K562 (cell line): ENCODE measurements around the gene EIF4E1B. TPM values are rescaled to one million over a fixed set of nuclear protein-coding genes. Genes with fewer than 3 reads are reported as not detected.

ENCODE experiments used
- ARHGAP35 ChIP-seq: fragments of 450-650 bp; IDR thresholded peaks from 2 replicates; pipeline ENCODE4 v1.6.1; 2018; ENCODE audit not compliant: partially characterized antibody
- CHD2 ChIP-seq: IDR thresholded peaks from 2 replicates; pipeline ENCODE4 v1.6.1; 2011; ENCODE audit warnings: low read depth, low read length
- DNMT1 ChIP-seq: fragments of 450-650 bp; IDR thresholded peaks from 2 replicates; pipeline ENCODE4 v1.6.1; 2016; ENCODE audit warnings: antibody characterized with exemption, mild to moderate bottlenecking
- ETV5 ChIP-seq: sonication (generic); formaldehyde crosslinking; IDR thresholded peaks from 2 replicates; pipeline ENCODE4 v1.4.0; 2020; ENCODE audit warnings: low read depth, mild to moderate bottlenecking, missing genetic modification reagents
- GABPB1 ChIP-seq: sonication (generic); formaldehyde crosslinking; IDR thresholded peaks from 2 replicates; pipeline ENCODE4 v1.8.0; 2022; ENCODE audit warnings: mild to moderate bottlenecking, missing genetic modification reagents
- HBP1 ChIP-seq: fragments of 450-650 bp; formaldehyde crosslinking; IDR thresholded peaks from 2 replicates; pipeline ENCODE4 v1.4.0; 2022; ENCODE audit warnings: missing genetic modification characterization
- MTA1 ChIP-seq: fragments of 450-650 bp; IDR thresholded peaks from 2 replicates; pipeline ENCODE4 v1.6.1; 2017; ENCODE audit warnings: borderline replicate concordance
- NFE2 ChIP-seq: IDR thresholded peaks from 2 replicates; pipeline ENCODE4 v1.6.1; 2014; ENCODE audit warnings: antibody characterized with exemption, low read depth
- NFXL1 ChIP-seq: fragments of 450-650 bp; formaldehyde crosslinking; IDR thresholded peaks from 2 replicates; pipeline ENCODE4 v1.4.0; 2021; ENCODE audit warnings: mild to moderate bottlenecking
- PURB ChIP-seq: sonication (generic); formaldehyde crosslinking; IDR thresholded peaks from 2 replicates; pipeline ENCODE4 v1.9.0; 2021; ENCODE audit warnings: low read depth, mild to moderate bottlenecking, missing genetic modification reagents
- RBM39 ChIP-seq: fragments of 200-400 bp; formaldehyde crosslinking; optimal IDR thresholded peaks from 2 replicates; pipeline ENCODE3; 2018; ENCODE audit warnings: low read depth, low read length
- SMAD2 ChIP-seq: fragments of 150-350 bp; IDR thresholded peaks from 2 replicates; pipeline ENCODE4 v1.6.1; 2014; ENCODE audit warnings: low read depth, mild to moderate bottlenecking, low read length
- STAT5B ChIP-seq: fragments of 250-450 bp; sonication (Bioruptor Pico); IDR thresholded peaks from 2 replicates; pipeline ENCODE4 v1.8.0; 2021; ENCODE audit warnings: mild to moderate bottlenecking, inconsistent platforms
- TAF9B ChIP-seq: fragments of 450-650 bp; IDR thresholded peaks from 2 replicates; pipeline ENCODE4 v1.6.1; 2018; ENCODE audit warnings: mild to moderate bottlenecking; ENCODE audit not compliant: partially characterized antibody
- TAL1 ChIP-seq: fragments of 450-650 bp; IDR thresholded peaks from 2 replicates; pipeline ENCODE4 v1.6.1; 2016; ENCODE audit warnings: mild to moderate bottlenecking
- TEAD2 ChIP-seq: fragments of 450-650 bp; IDR thresholded peaks from 2 replicates; pipeline ENCODE4 v1.6.1; 2016; ENCODE audit warnings: missing genetic modification characterization, control low read depth, missing compliant biosample characterization
- U2AF1 ChIP-seq: fragments of 200-400 bp; formaldehyde crosslinking; optimal IDR thresholded peaks from 2 replicates; pipeline ENCODE3; 2017; ENCODE audit warnings: mild to moderate bottlenecking, low read depth, low read length, moderate library complexity
- WHSC1 ChIP-seq: IDR thresholded peaks from one replicate; pipeline ENCODE4 v1.6.1; 2012; ENCODE audit warnings: low read length, control low read depth, inconsistent platforms
- YBX1 ChIP-seq: fragments of 450-650 bp; IDR thresholded peaks from 2 replicates; pipeline ENCODE4 v1.7.1; 2016; ENCODE audit warnings: mild to moderate bottlenecking
- YY1 ChIP-seq, 3 experiments: IDR thresholded peaks; 2 replicates each; pipeline ENCODE4 v1.6.1; 2011; ENCODE audit warnings: low read length in 2 of 3, mild to moderate bottlenecking in 2 of 3, moderate library complexity in 2 of 3, borderline replicate concordance in 1 of 3, control low read depth in 1 of 3, low read depth in 1 of 3; ENCODE audit not compliant: insufficient read depth in 3 of 3, insufficient replicate concordance in 2 of 3, control insufficient read depth in 1 of 3, insufficient read length in 1 of 3; ENCODE audit errors: extremely low read depth in 1 of 3
- ZBED1 ChIP-seq: IDR thresholded peaks from 2 replicates; pipeline ENCODE4 v1.6.1; 2014
- ZNF324 ChIP-seq: fragments of 250-450 bp; sonication (Bioruptor Pico); IDR thresholded peaks from 2 replicates; pipeline ENCODE4 v1.4.0; 2020; ENCODE audit warnings: mild to moderate bottlenecking
- ZNF445 ChIP-seq: fragments of 250-450 bp; sonication (Bioruptor Pico); IDR thresholded peaks from 2 replicates; pipeline ENCODE4 v1.4.0; 2020; ENCODE audit warnings: low read depth, mild to moderate bottlenecking, moderate library complexity
- polyA plus RNA-seq, 8 experiments: library from polyadenylated mRNA; depleted of rRNA in 4 of 8; stranded (reverse) in 5 of 8; unstranded in 3 of 8; fragments of >200 nt; fragmentation: Nextera tagmentation in 2 of 8; fragmentation: Illumina TruSeq in 1 of 8; extraction: Ambion mirVana in 2 of 8; extraction: Trizol in 1 of 8; gene quantifications; 2 replicates each; pipeline versions ENCODE4 v1.2.1 to v1.2.3, GENCODE V29; 2011 to 2014; ENCODE audit warnings: inconsistent platforms in 1 of 8, missing spikeins in 1 of 8
- total RNA-seq, 7 experiments: library from RNA; depleted of rRNA in 6 of 7; stranded (reverse); fragments of >200 nt in 6 of 7; fragmentation: Illumina TruSeq in 2 of 7; extraction: Trizol in 2 of 7; gene quantifications; 2 replicates each; pipeline versions ENCODE4 v1.2.1 to v1.2.3, GENCODE V29; 2011 to 2021; ENCODE audit warnings: low replicate concordance in 1 of 7
- TF ChIP-seq, protein P1 (sequence below): sonication (generic); formaldehyde crosslinking; IDR thresholded peaks from 2 replicates; pipeline ENCODE4 v1.8.0; 2022; ENCODE audit warnings: missing genetic modification reagents, mild to moderate bottlenecking, moderate library complexity, borderline replicate concordance
- TF ChIP-seq, protein P2 (sequence below): fragments of 450-650 bp; IDR thresholded peaks from one replicate; pipeline ENCODE4 v1.6.1; 2018; ENCODE audit warnings: mild to moderate bottlenecking, moderate library complexity; ENCODE audit not compliant: partially characterized antibody
- TF ChIP-seq, protein P3 (sequence below): fragments of 250-450 bp; sonication (Bioruptor Pico); IDR thresholded peaks from 2 replicates; pipeline ENCODE4 v1.4.0; 2020; ENCODE audit warnings: borderline replicate concordance

Gene EIF4E1B
- total and polyA plus RNA-seq, 9 of the 15 experiments (the other 6 are each of a cell fraction or from before 2014, with no cell fraction given) = not detected

GRCh38 chr5:176648474-176649194 lies 18.2 kb downstream of the EIF4E1B start (continued):
- TF ChIP-seq ETV5 (CRISPR knock-in tag) = no peak
- TF ChIP-seq RBM39 = no peak
- TF ChIP-seq, protein P1, sequence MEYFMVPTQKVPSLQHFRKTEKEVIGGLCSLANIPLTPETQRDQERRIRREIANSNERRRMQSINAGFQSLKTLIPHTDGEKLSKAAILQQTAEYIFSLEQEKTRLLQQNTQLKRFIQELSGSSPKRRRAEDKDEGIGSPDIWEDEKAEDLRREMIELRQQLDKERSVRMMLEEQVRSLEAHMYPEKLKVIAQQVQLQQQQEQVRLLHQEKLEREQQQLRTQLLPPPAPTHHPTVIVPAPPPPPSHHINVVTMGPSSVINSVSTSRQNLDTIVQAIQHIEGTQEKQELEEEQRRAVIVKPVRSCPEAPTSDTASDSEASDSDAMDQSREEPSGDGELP (CRISPR knock-in tag) = peak; percentile 58
- no peak for TF ChIP-seq YY1 (IDR thresholded peaks at IDR 0.05; ENCODE audit: borderline replicate concordance in 1 of 3, control insufficient read depth in 1 of 3, extremely low read depth in 1 of 3, insufficient read depth in 3 of 3, insufficient read length in 1 of 3, insufficient replicate concordance in 2 of 3, low read depth in 1 of 3, low read length in 2 of 3)
- no peak for TF ChIP-seq NFXL1 (CRISPR knock-in tag)
- no peak for TF ChIP-seq YBX1
- TF ChIP-seq, protein P2, sequence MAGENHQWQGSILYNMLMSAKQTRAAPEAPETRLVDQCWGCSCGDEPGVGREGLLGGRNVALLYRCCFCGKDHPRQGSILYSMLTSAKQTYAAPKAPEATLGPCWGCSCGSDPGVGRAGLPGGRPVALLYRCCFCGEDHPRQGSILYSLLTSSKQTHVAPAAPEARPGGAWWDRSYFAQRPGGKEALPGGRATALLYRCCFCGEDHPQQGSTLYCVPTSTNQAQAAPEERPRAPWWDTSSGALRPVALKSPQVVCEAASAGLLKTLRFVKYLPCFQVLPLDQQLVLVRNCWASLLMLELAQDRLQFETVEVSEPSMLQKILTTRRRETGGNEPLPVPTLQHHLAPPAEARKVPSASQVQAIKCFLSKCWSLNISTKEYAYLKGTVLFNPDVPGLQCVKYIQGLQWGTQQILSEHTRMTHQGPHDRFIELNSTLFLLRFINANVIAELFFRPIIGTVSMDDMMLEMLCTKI = no peak
- no peak; the same call in 1 of the 2 replicates for TF ChIP-seq NFE2
- TF ChIP-seq WHSC1 = no peak
- no peak for TF ChIP-seq ARHGAP35
- no peak for TF ChIP-seq SMAD2
- no peak for TF ChIP-seq DNMT1
- TF ChIP-seq TAF9B = no peak
- TF ChIP-seq ZBED1 = no peak
- TF ChIP-seq GABPB1 (CRISPR knock-in tag) = no peak
- no peak for TF ChIP-seq MTA1
- TF ChIP-seq ZNF324 (CRISPR knock-in tag) = no peak
- TF ChIP-seq STAT5B (CRISPR knock-in tag) = no peak
- TF ChIP-seq, protein P3, sequence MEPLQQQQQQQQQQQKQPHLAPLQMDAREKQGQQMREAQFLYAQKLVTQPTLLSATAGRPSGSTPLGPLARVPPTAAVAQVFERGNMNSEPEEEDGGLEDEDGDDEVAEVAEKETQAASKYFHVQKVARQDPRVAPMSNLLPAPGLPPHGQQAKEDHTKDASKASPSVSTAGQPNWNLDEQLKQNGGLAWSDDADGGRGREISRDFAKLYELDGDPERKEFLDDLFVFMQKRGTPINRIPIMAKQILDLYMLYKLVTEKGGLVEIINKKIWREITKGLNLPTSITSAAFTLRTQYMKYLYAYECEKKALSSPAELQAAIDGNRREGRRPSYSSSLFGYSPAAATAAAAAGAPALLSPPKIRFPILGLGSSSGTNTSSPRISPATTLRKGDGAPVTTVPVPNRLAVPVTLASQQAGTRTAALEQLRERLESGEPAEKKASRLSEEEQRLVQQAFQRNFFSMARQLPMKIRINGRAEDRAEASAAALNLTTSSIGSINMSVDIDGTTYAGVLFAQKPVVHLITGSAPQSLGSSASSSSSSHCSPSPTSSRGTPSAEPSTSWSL (CRISPR knock-in tag) = no peak
- no peak for TF ChIP-seq TEAD2 (tag)
- no peak for TF ChIP-seq HBP1
- TF ChIP-seq TAL1 = peak; percentile 94
- no peak for TF ChIP-seq U2AF1
- TF ChIP-seq ZNF445 (CRISPR knock-in tag) = no peak
- TF ChIP-seq CHD2 = no peak
- TF ChIP-seq PURB = no peak
